ENCODE measurements around the gene FLRT1. TPM values are rescaled to one million over a fixed set of nuclear protein-coding genes. Genes with fewer than 3 reads are reported as not detected.

The FLRT1 gene
- total and polyA plus RNA-seq, 4 donors: 0.02 to 0.32 (median 0.05) TPM; not detected in 1

- Histone ChIP-seq H3K27me3 (ENCODE audit: control insufficient read depth in 4 of 4, insufficient read depth in 4 of 4, low read length in 3 of 4) (no peaks in the 10 kb centered on the region), H3K9me3 (ENCODE audit: control insufficient read depth in 4 of 4, low read length in 3 of 4) (no peaks in the 10 kb centered on the region), H3K27ac (ENCODE audit: low read depth in 1 of 2, low read length in 2 of 2) (no peak overlapping the region), H3K36me3 (ENCODE audit: control insufficient read depth in 4 of 4, insufficient read depth in 3 of 4, low read depth in 1 of 4, low read length in 3 of 4) (peaks cover 0 to 1% (median 0%) of the 10 kb centered on the region in 4 donors), H3K9ac (ENCODE audit: low read depth in 1 of 2, low read length in 2 of 2) (no peak overlapping the region), H3K4me3 (ENCODE audit: low read depth in 1 of 3, low read length in 3 of 3) (no peak overlapping the region), H3K4me1 (ENCODE audit: control insufficient read depth in 4 of 4, insufficient read depth in 4 of 4, low read length in 3 of 4) (no peaks in the 10 kb centered on the region)
- no peak for DNase-seq (ENCODE audit: low spot score)
- TF ChIP-seq YY1 (IDR thresholded peaks at IDR 0.05) (no peak), HNF4A (conservative IDR thresholded peaks at IDR 0.05) (no peak), ZBTB33 (IDR thresholded peaks at IDR 0.05) (no peak), RXRA (IDR thresholded peaks at IDR 0.05) (no peak), REST (IDR thresholded peaks at IDR 0.05) (no peak), MAX (IDR thresholded peaks at IDR 0.05) (no peak)
- WGBS: 96% methylated on average over 20 of the region's 20 CpGs
Measured at GRCh38 chr11:64068705-64069400, 33.1 kb downstream of the FLRT1 start.

GRCh38 chr11:64069401-64070313 lies 33.9 kb downstream of the FLRT1 start:
- no peak for DNase-seq (ENCODE audit: low spot score)
- no peaks in the 10 kb centered on the region for H3K27me3 ChIP-seq (ENCODE audit: control insufficient read depth in 4 of 4, insufficient read depth in 4 of 4, low read length in 3 of 4)
- H3K9me3 ChIP-seq (ENCODE audit: control insufficient read depth in 4 of 4, low read length in 3 of 4): no peaks in the 10 kb centered on the region
- no peak overlapping the region for H3K9ac ChIP-seq (ENCODE audit: low read depth in 1 of 2, low read length in 2 of 2)
- WGBS: 86% methylated on average over 23 of the region's 23 CpGs
- peaks cover 0 to 1% (median 0%) of the 10 kb centered on the region in 4 donors for H3K36me3 ChIP-seq (ENCODE audit: control insufficient read depth in 4 of 4, insufficient read depth in 3 of 4, low read depth in 1 of 4, low read length in 3 of 4)
- TF ChIP-seq FOXA1 (IDR thresholded peaks at IDR 0.05) (no peak), EGR1 (IDR thresholded peaks at IDR 0.05; ENCODE audit: low read depth in 2 of 2) (no peak), HNF4G (IDR thresholded peaks at IDR 0.05) (no peak), FOXA2 (IDR thresholded peaks at IDR 0.05) (no peak), YY1 (IDR thresholded peaks at IDR 0.05) (no peak), RAD21 (IDR thresholded peaks at IDR 0.05) (no peak), RXRA (IDR thresholded peaks at IDR 0.05) (no peak), SP1 (IDR thresholded peaks at IDR 0.05) (no peak), ATF3 (IDR thresholded peaks at IDR 0.05) (no peak), GABPA (IDR thresholded peaks at IDR 0.05 in 1 of 2, conservative IDR thresholded peaks at IDR 0.05 in 1 of 2) (no peak), TAF1 (conservative IDR thresholded peaks at IDR 0.05) (no peak), NR2F2 (IDR thresholded peaks at IDR 0.05) (no peak), ZBTB33 (IDR thresholded peaks at IDR 0.05) (no peak), REST (IDR thresholded peaks at IDR 0.05) (no peak), MAX (IDR thresholded peaks at IDR 0.05) (no peak), JUND (IDR thresholded peaks at IDR 0.05) (no peak)
- H3K4me1 ChIP-seq (ENCODE audit: control insufficient read depth in 4 of 4, insufficient read depth in 4 of 4, low read length in 3 of 4): no peaks in the 10 kb centered on the region
- H3K4me3 ChIP-seq (ENCODE audit: low read depth in 1 of 3, low read length in 3 of 3): no peak overlapping the region
- H3K27ac ChIP-seq (ENCODE audit: low read depth in 1 of 2, low read length in 2 of 2): no peak overlapping the region
